Activated naive CD4-positive, alpha-beta T cell treated with anti-CD3 and anti-CD28 coated beads, Interleukin-2, amount 50 U/mL, for 24 hours (primary cell): Measurements from ENCODE around the gene TRAF2.
A peak's percentile ranks its signal among the peaks of the same experiment; 100 is the strongest.
"Not testable (repeated sequence)": the region's sequence is repeated elsewhere in the genome, so short reads cannot be mapped to it uniquely, and the experiment has no call there.

Experiments used
- H3K27ac Mint-ChIP-seq: one replicate; pipeline ENCODE4 v1.8.0; 2021; ENCODE audit warnings: mild to moderate bottlenecking, mixed read lengths
- H3K27me3 Mint-ChIP-seq: one replicate; pipeline ENCODE4 v1.8.0; 2021; ENCODE audit warnings: mixed read lengths
- H3K36me3 Mint-ChIP-seq: one replicate; pipeline ENCODE4 v1.8.0; 2021; ENCODE audit warnings: mixed read lengths
- H3K4me1 Mint-ChIP-seq: one replicate; pipeline ENCODE4 v1.8.0; 2021; ENCODE audit warnings: mixed read lengths
- H3K4me3 Mint-ChIP-seq: one replicate; pipeline ENCODE4 v1.8.0; 2021; ENCODE audit warnings: mild to moderate bottlenecking, mixed read lengths
- H3K9me3 Mint-ChIP-seq: one replicate; pipeline ENCODE4 v1.8.0; 2021; ENCODE audit warnings: mixed read lengths

Gene TRAF2

DNA sequence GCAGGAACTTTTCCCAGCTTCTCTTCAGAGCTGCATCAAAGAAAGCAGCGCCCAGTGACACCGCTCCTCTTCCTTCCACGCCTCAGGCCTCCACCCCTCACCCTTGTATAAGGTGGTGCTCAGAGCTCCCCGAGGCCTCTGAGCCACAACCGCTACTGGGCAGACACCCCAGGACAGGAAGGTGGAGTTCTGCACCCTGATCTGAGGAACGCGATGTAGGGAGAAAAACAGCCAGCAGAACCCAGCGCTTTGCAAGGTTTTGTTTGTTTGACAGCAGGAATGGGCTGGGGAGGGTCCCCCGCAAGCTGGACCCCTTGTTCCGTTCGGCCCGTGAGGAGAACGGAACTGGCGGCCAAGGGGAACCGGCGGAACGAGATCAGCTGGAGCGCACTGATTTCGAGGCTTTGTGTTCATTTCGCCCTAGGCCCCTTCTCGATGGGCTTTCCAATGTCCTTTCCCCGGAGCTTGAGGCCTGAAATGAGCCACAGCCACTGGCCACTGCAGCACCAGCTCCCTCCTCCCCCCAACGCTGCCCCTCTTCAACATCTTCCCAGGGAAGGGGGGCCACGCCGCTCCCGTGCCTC lies 24.4 kb upstream of the TRAF2 start:
- no peak overlapping the region for H3K27ac Mint-ChIP-seq
- H3K4me1 Mint-ChIP-seq: peaks cover 8% of the 10 kb centered on the region
- H3K36me3 Mint-ChIP-seq: peaks cover 1% of the 10 kb centered on the region
- H3K9me3 Mint-ChIP-seq: no peaks in the 10 kb centered on the region
- H3K4me3 Mint-ChIP-seq: no peak overlapping the region
- H3K27me3 Mint-ChIP-seq: no peaks in the 10 kb centered on the region

DNA sequence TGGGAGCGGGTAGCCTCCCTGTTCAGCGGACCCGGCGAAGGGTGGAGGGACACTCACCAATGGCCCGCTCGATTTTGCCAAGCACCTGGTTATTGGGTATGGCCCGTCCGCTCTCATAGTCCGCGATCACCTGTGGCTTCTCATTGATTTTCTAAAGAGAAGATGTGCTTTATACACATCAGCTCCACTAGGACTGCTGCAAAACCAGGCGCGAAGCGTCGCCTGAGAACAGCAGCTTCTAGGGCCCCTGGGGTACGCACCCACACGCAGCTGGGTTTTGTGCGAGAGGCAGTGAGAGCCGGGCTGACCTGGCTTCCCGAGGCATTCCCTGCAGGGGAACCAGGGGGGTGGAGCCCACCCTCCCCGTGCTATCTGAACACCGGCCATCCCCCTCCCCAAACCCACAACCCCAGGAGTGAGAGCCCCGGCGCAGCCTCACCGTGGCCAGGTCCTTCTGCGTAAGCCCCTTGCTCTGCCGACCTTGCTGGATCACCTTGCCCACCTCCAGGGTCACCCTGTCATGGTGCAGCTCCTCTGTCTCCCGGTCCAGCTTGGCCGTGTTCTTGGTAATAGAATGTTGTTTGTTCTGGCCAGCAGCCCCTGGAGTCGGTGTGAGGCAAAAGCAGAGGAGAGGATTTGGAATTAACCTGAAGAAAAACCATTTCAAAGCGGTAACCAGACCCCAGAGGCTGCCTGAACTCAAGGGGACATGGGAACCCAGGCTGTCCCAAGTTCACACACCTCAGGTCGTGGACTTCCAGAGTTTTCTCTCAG lies 23.3 kb upstream of the TRAF2 start:
- Mint-ChIP-seq H3K9me3 (no peaks in the 10 kb centered on the region), H3K4me3 (no peak overlapping the region), H3K4me1 (peaks cover 8% of the 10 kb centered on the region), H3K27ac (no peak overlapping the region), H3K27me3 (no peaks in the 10 kb centered on the region), H3K36me3 (peaks cover 1% of the 10 kb centered on the region)

DNA sequence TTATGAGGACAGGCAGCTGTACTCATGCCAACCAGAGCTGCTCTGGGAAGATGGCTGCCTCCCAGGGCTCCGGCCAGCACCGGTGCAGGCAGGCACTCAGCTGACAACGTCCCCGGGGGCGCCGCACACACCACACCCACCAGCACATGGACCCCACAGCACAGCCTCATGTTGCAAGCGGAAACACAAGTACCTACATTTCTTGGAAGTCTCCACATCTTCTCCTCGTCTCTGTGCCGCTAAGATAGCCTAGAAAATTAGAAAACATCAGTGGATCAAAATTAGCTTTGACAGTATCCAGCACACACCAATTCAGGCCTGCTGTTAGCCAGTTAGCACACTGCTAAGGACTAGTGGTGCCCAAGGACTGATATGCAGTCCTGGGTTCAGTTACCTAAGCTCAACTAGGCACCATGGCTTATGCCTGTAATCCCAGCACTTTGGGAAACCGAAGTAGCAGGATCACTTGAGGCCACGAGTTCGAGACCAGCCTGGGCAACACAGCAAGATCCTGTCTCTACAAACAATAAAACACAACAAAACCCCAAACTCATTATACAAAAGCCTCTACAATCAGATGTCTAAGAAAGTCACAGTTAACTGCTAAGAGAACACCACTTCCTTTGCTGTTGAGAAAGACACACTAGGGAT lies 22.6 kb upstream of the TRAF2 start:
- no peaks in the 10 kb centered on the region for H3K9me3 Mint-ChIP-seq
- peaks cover 1% of the 10 kb centered on the region for H3K36me3 Mint-ChIP-seq
- peak overlapping the region; percentile 55 for H3K27ac Mint-ChIP-seq
- peak overlapping the region; percentile 23 for H3K4me3 Mint-ChIP-seq
- peaks cover 8% of the 10 kb centered on the region for H3K4me1 Mint-ChIP-seq
- H3K27me3 Mint-ChIP-seq: no peaks in the 10 kb centered on the region

GRCh38 chr9:136865041-136865767 lies 21.1 kb upstream of the TRAF2 start:
- Mint-ChIP-seq H3K36me3 (peaks cover 1% of the 10 kb centered on the region), H3K27ac (peak overlapping the region; percentile 65), H3K27me3 (no peaks in the 10 kb centered on the region), H3K4me3 (peak overlapping the region; percentile 84), H3K4me1 (peaks cover 13% of the 10 kb centered on the region), H3K9me3 (no peaks in the 10 kb centered on the region)

- H3K27me3 Mint-ChIP-seq: no peaks in the 10 kb centered on the region
- peaks cover 13% of the 10 kb centered on the region for H3K4me1 Mint-ChIP-seq
- peak overlapping the region; percentile 84 for H3K4me3 Mint-ChIP-seq
- no peaks in the 10 kb centered on the region for H3K9me3 Mint-ChIP-seq
- H3K36me3 Mint-ChIP-seq: peaks cover 1% of the 10 kb centered on the region
- peak overlapping the region; percentile 65 for H3K27ac Mint-ChIP-seq
Measured at GRCh38 chr9:136865768-136866103, 20.6 kb upstream of the TRAF2 start.

- H3K27ac Mint-ChIP-seq: peak overlapping the region; percentile 23
- peak overlapping the region; percentile 73 for H3K4me3 Mint-ChIP-seq
Measured at GRCh38 chr9:136866898-136867421, 19.4 kb upstream of the TRAF2 start.

GRCh38 chr9:136867480-136867879 lies 18.8 kb upstream of the TRAF2 start:
- Mint-ChIP-seq H3K27ac (no peak overlapping the region), H3K9me3 (no peaks in the 10 kb centered on the region), H3K36me3 (peaks cover 1% of the 10 kb centered on the region), H3K27me3 (no peaks in the 10 kb centered on the region), H3K4me1 (peaks cover 13% of the 10 kb centered on the region), H3K4me3 (peak overlapping the region; percentile 73)

More at GRCh38 chr9:136866898-136867421, 19.4 kb upstream of the TRAF2 start:
- H3K36me3 Mint-ChIP-seq, H3K27me3 Mint-ChIP-seq, H3K9me3 Mint-ChIP-seq: not testable (repeated sequence)
- peaks cover 13% of the 10 kb centered on the region for H3K4me1 Mint-ChIP-seq

GRCh38 chr9:136867917-136868316 lies 18.4 kb upstream of the TRAF2 start:
- Mint-ChIP-seq H3K27me3 (no peaks in the 10 kb centered on the region), H3K27ac (no peak overlapping the region), H3K4me3 (peak overlapping the region; percentile 73)

GRCh38 chr9:136868644-136869043 lies 17.7 kb upstream of the TRAF2 start:
- Mint-ChIP-seq H3K36me3 (peaks cover 1% of the 10 kb centered on the region), H3K9me3 (no peaks in the 10 kb centered on the region), H3K27ac (no peak overlapping the region), H3K27me3 (no peaks in the 10 kb centered on the region), H3K4me1 (peaks cover 11% of the 10 kb centered on the region), H3K4me3 (peak overlapping the region; percentile 39)

More at GRCh38 chr9:136867917-136868316, 18.4 kb upstream of the TRAF2 start:
- H3K36me3 Mint-ChIP-seq: peaks cover 1% of the 10 kb centered on the region
- H3K9me3 Mint-ChIP-seq: no peaks in the 10 kb centered on the region
- peaks cover 13% of the 10 kb centered on the region for H3K4me1 Mint-ChIP-seq

GRCh38 chr9:136869611-136870010 lies 16.7 kb upstream of the TRAF2 start:
- H3K36me3 Mint-ChIP-seq, H3K4me1 Mint-ChIP-seq, H3K27ac Mint-ChIP-seq, H3K9me3 Mint-ChIP-seq, H3K27me3 Mint-ChIP-seq, H3K4me3 Mint-ChIP-seq: not testable (repeated sequence)

DNA sequence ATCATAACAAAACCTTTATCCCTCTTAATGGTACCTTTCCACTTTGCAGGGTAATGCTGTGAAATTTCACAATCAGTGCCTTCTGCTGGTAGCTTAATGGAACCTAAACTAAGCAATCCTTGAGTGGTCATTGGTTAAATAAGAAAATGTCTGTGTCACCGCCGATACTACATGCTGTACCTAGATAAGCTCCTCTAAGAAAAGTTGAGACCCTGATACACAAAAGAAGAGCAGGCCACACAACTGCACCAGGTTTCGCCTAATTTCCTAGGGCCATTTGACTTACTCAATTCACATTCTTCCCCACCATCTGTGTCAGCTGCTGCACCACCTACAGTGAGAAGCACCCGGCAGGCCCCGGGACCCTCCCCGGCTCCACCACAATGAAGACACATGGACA lies 11.2 kb upstream of the TRAF2 start:
- Mint-ChIP-seq H3K27ac (no peak overlapping the region), H3K36me3 (no peaks in the 10 kb centered on the region), H3K9me3 (no peaks in the 10 kb centered on the region), H3K4me1 (no peaks in the 10 kb centered on the region), H3K27me3 (no peaks in the 10 kb centered on the region), H3K4me3 (no peak overlapping the region)

- Mint-ChIP-seq H3K4me3 (no peak overlapping the region), H3K4me1 (peaks cover 8% of the 10 kb centered on the region), H3K27ac (no peak overlapping the region), H3K27me3 (no peaks in the 10 kb centered on the region), H3K9me3 (no peaks in the 10 kb centered on the region), H3K36me3 (no peaks in the 10 kb centered on the region)
Measured at GRCh38 chr9:136876476-136876875, 9.8 kb upstream of the TRAF2 start.

DNA sequence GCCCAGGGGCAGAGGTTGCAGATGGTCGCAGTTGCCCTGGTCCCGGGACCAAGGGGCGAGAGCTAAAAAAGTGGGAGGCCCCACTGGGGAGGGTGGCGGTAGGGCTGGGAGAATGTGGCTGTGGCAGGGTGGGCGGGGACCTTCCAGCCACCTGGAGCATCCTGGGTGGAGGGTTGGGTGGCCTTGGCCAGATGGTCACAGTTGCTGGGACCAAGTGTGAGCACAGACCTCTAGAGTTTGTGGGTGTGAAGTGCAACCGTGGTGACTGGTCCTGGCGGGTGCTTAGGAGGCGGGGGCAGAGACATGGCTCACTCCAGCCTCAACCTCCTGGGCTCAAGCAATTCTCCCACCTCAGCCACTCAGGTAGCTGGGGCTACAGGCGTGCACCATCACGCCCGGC lies 5.7 kb upstream of the TRAF2 start:
- peak overlapping the region; percentile 88 for H3K27ac Mint-ChIP-seq
- peaks cover 24% of the 10 kb centered on the region for H3K4me1 Mint-ChIP-seq
- H3K4me3 Mint-ChIP-seq: peak overlapping the region; percentile 11
- no peaks in the 10 kb centered on the region for H3K27me3 Mint-ChIP-seq
- H3K36me3 Mint-ChIP-seq: no peaks in the 10 kb centered on the region
- no peaks in the 10 kb centered on the region for H3K9me3 Mint-ChIP-seq

GRCh38 chr9:136881691-136882108 lies 4.6 kb upstream of the TRAF2 start:
- H3K27ac Mint-ChIP-seq: peak overlapping the region; percentile 68
- H3K27me3 Mint-ChIP-seq: no peaks in the 10 kb centered on the region
- H3K4me1 Mint-ChIP-seq: peaks cover 24% of the 10 kb centered on the region
- H3K4me3 Mint-ChIP-seq: peak overlapping the region; percentile 83
- H3K36me3 Mint-ChIP-seq: no peaks in the 10 kb centered on the region
- H3K9me3 Mint-ChIP-seq: no peaks in the 10 kb centered on the region

DNA sequence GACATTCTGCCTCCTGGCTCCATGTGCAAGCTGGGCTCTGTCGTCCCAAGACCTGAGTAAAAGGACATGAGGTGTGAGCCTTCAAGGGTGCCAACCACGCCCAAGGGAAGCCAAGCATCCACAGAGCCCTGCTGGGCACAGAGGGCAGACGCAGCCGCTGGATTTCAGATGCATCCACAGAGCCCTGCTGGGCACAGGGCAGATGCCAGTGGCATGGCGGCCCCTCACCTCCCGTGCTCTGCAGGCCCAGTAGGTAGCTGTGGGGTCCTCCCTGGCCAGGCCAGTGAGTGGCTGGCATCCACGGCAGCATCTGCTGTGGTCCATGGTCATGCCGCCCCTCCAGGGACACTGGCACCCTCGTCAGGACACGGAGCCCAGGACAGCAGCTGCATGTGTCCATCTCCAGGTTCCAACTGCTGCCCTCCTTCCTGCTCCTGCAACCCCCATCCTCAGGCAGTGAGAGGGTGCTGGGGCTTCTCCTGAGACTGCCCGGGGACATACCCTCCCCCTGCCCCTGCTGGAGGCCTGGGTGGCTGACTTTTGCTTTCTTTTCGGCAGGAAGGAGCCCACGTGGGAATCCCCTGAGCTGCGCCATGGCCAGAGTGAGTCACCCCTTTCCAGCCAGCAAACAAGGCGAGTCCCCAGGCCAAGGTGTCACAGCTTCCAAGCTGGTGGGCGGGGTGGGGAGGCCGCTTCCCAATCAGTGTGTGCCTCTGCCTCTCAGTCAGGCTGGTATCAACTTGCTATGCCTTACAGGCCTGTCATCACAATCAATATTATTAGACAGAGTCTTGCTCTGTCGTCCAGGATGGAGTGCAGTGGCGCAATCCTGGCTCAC lies 4.0 kb upstream of the TRAF2 start:
- Mint-ChIP-seq H3K27me3 (no peaks in the 10 kb centered on the region), H3K27ac (peak overlapping the region; percentile 96), H3K9me3 (no peaks in the 10 kb centered on the region), H3K4me1 (peaks cover 28% of the 10 kb centered on the region), H3K36me3 (no peaks in the 10 kb centered on the region), H3K4me3 (peak overlapping the region; percentile 83)
